ENCODE results near the gene FOS. TPM values are rescaled to one million over a fixed set of nuclear protein-coding genes. Genes with fewer than 3 reads are reported as not detected.

The FOS gene
- total and polyA plus RNA-seq, 4 donors, result 13.2 to 82.7 (median 20.0) TPM

GRCh38 chr14:75229661-75230139 lies 48.9 kb upstream of the FOS start:
- Histone ChIP-seq H3K4me3 (ENCODE audit: low read depth in 1 of 3, low read length in 3 of 3) (no peak overlapping the region), H3K27ac (ENCODE audit: low read depth in 1 of 2, low read length in 2 of 2) (peak overlapping the region in 1 of 2 donors; percentile 23), H3K27me3 (ENCODE audit: control insufficient read depth in 4 of 4, insufficient read depth in 4 of 4, low read length in 3 of 4) (no peaks in the 10 kb centered on the region), H3K36me3 (ENCODE audit: control insufficient read depth in 4 of 4, insufficient read depth in 3 of 4, low read depth in 1 of 4, low read length in 3 of 4) (no peaks in the 10 kb centered on the region), H3K4me1 (ENCODE audit: control insufficient read depth in 4 of 4, insufficient read depth in 4 of 4, low read length in 3 of 4) (peaks cover 5 to 24% (median 7%) of the 10 kb centered on the region in 4 donors), H3K9ac (ENCODE audit: low read depth in 1 of 2, low read length in 2 of 2) (no peak overlapping the region), H3K9me3 (ENCODE audit: control insufficient read depth in 4 of 4, low read length in 3 of 4) (no peaks in the 10 kb centered on the region)
- 41% methylated on average over 4 of the region's 4 CpGs for WGBS
- DNase-seq (ENCODE audit: low spot score), result no peak
- TF ChIP-seq JUND (IDR thresholded peaks at IDR 0.05) (peak in 1 of 2 donors; percentile 21), NR2F2 (IDR thresholded peaks at IDR 0.05) (no peak), RXRA (IDR thresholded peaks at IDR 0.05) (peak; percentile 49 to 71), HNF4G (IDR thresholded peaks at IDR 0.05) (no peak), GABPA (IDR thresholded peaks at IDR 0.05 in 1 of 2, conservative IDR thresholded peaks at IDR 0.05 in 1 of 2) (no peak), ZBTB33 (IDR thresholded peaks at IDR 0.05) (no peak), SP1 (IDR thresholded peaks at IDR 0.05) (no peak), YY1 (IDR thresholded peaks at IDR 0.05) (no peak), FOXA1 (IDR thresholded peaks at IDR 0.05) (no peak), TAF1 (conservative IDR thresholded peaks at IDR 0.05) (no peak), HNF4A (conservative IDR thresholded peaks at IDR 0.05) (peak; percentile 8 to 33), EGR1 (IDR thresholded peaks at IDR 0.05; ENCODE audit: low read depth in 2 of 2) (no peak)
- TF ChIP-seq, protein P1, sequence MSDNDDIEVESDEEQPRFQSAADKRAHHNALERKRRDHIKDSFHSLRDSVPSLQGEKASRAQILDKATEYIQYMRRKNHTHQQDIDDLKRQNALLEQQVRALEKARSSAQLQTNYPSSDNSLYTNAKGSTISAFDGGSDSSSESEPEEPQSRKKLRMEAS (IDR thresholded peaks at IDR 0.05), result peak; percentile 29
- TF ChIP-seq, protein P2, sequence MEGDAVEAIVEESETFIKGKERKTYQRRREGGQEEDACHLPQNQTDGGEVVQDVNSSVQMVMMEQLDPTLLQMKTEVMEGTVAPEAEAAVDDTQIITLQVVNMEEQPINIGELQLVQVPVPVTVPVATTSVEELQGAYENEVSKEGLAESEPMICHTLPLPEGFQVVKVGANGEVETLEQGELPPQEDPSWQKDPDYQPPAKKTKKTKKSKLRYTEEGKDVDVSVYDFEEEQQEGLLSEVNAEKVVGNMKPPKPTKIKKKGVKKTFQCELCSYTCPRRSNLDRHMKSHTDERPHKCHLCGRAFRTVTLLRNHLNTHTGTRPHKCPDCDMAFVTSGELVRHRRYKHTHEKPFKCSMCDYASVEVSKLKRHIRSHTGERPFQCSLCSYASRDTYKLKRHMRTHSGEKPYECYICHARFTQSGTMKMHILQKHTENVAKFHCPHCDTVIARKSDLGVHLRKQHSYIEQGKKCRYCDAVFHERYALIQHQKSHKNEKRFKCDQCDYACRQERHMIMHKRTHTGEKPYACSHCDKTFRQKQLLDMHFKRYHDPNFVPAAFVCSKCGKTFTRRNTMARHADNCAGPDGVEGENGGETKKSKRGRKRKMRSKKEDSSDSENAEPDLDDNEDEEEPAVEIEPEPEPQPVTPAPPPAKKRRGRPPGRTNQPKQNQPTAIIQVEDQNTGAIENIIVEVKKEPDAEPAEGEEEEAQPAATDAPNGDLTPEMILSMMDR (IDR thresholded peaks at IDR 0.05; ENCODE audit: low read depth, low read length, missing input control), result no peak

DNA sequence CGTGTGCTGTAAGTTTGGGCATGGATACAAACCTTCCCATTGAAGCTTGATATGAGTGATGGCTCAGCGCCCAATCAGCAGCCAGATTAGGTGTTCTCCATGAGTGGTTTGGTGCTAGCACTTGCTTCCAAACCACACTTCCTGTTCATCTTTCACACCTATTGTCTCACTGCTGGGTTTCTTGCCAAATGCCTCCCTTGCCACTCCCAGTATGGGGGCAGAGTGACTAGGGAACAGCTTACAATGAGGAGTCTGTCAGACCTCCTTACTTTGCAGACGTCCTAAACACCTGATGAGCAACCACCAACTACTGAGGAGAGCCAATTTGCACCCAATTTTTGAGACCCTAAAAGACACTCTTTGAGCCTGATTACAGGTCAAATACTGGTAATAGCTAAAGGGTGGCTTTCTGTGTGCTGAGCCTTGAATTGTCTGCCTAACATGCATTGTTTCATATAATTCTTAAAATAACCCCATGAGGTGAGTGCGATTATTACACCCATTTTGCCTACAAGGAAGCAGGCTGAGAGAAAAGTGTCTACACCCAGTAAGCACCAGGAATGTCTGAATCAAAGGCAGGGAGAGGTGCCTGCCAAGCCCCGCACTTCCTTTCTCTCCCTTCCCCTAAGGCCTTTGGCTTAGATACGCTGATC lies 48.4 kb upstream of the FOS start:
- Histone ChIP-seq H3K4me3 (ENCODE audit: low read depth in 1 of 3, low read length in 3 of 3) (no peak overlapping the region), H3K27me3 (ENCODE audit: control insufficient read depth in 4 of 4, insufficient read depth in 4 of 4, low read length in 3 of 4) (no peaks in the 10 kb centered on the region), H3K4me1 (ENCODE audit: control insufficient read depth in 4 of 4, insufficient read depth in 4 of 4, low read length in 3 of 4) (peaks cover 5 to 24% (median 7%) of the 10 kb centered on the region in 4 donors), H3K9me3 (ENCODE audit: control insufficient read depth in 4 of 4, low read length in 3 of 4) (no peaks in the 10 kb centered on the region), H3K9ac (ENCODE audit: low read depth in 1 of 2, low read length in 2 of 2) (no peak overlapping the region), H3K36me3 (ENCODE audit: control insufficient read depth in 4 of 4, insufficient read depth in 3 of 4, low read depth in 1 of 4, low read length in 3 of 4) (no peaks in the 10 kb centered on the region), H3K27ac (ENCODE audit: low read depth in 1 of 2, low read length in 2 of 2) (peak overlapping the region in 1 of 2 donors; percentile 23)
- WGBS, result 73% methylated on average over 6 of the region's 6 CpGs
- no peak for DNase-seq (ENCODE audit: low spot score)
- TF ChIP-seq, protein P2 (IDR thresholded peaks at IDR 0.05; ENCODE audit: low read depth, low read length, missing input control), result no peak
- TF ChIP-seq HNF4A (conservative IDR thresholded peaks at IDR 0.05) (no peak), SP1 (IDR thresholded peaks at IDR 0.05) (no peak), FOXA1 (IDR thresholded peaks at IDR 0.05) (no peak), HNF4G (IDR thresholded peaks at IDR 0.05) (no peak), ATF3 (IDR thresholded peaks at IDR 0.05) (no peak), GABPA (IDR thresholded peaks at IDR 0.05 in 1 of 2, conservative IDR thresholded peaks at IDR 0.05 in 1 of 2) (no peak), RAD21 (IDR thresholded peaks at IDR 0.05) (no peak), YY1 (IDR thresholded peaks at IDR 0.05) (no peak), FOXA2 (IDR thresholded peaks at IDR 0.05) (no peak), ZBTB33 (IDR thresholded peaks at IDR 0.05) (no peak), TAF1 (conservative IDR thresholded peaks at IDR 0.05) (no peak), EGR1 (IDR thresholded peaks at IDR 0.05; ENCODE audit: low read depth in 2 of 2) (no peak), JUND (IDR thresholded peaks at IDR 0.05) (no peak), NR2F2 (IDR thresholded peaks at IDR 0.05) (no peak)
- TF ChIP-seq, protein P1 (IDR thresholded peaks at IDR 0.05), result no peak

All from liver (tissue), 9 donors.